ENCODE data around the gene TAX1BP3.

GRCh38 chr17:3660311-3660891, 8.0 kb downstream of the TAX1BP3 start:
- TF ChIP-seq CTCF (IDR thresholded peaks at IDR 0.05; ENCODE audit: low read depth, low read length), result no peak
- no peak for TF ChIP-seq POLR2A (IDR thresholded peaks at IDR 0.05; ENCODE audit: extremely low read depth, insufficient read length)

All from NB4 (cell line).